Measurements from ENCODE around the gene CD180.
"Not testable (repeated sequence)": the region's sequence is repeated elsewhere in the genome, so short reads cannot be mapped to it uniquely, and the experiment has no call there.

Gene CD180

GRCh38 chr5:67188274-67189078 lies 8.1 kb downstream of the CD180 start:
- no peak for DNase-seq (ENCODE audit: low spot score)

GRCh38 chr5:67187006-67187715 lies 9.4 kb downstream of the CD180 start:
- DNase-seq (ENCODE audit: low spot score): no peak

GRCh38 chr5:67183859-67184258 lies 12.7 kb downstream of the CD180 start:
- no peak for DNase-seq (ENCODE audit: low spot score)

GRCh38 chr5:67182301-67182790 lies 14.3 kb downstream of the CD180 start:
- DNase-seq (ENCODE audit: low spot score): no peak

GRCh38 chr5:67181648-67182221 lies 14.9 kb downstream of the CD180 start:
- no peak for DNase-seq (ENCODE audit: low spot score)

GRCh38 chr5:67179697-67180361 lies 16.8 kb downstream of the CD180 start:
- no peak for DNase-seq (ENCODE audit: low spot score)

GRCh38 chr5:67178966-67179365 lies 17.6 kb downstream of the CD180 start:
- DNase-seq (ENCODE audit: low spot score): no peak

- no peak for DNase-seq (ENCODE audit: low spot score)
Measured at GRCh38 chr5:67178085-67178484, 18.5 kb downstream of the CD180 start.

- DNase-seq (ENCODE audit: low spot score): no peak
Measured at GRCh38 chr5:67176936-67177335, 19.7 kb downstream of the CD180 start.

- no peak for DNase-seq (ENCODE audit: low spot score)
Measured at GRCh38 chr5:67173959-67174358, 22.6 kb downstream of the CD180 start.

GRCh38 chr5:67173351-67173750 lies 23.2 kb downstream of the CD180 start:
- DNase-seq (ENCODE audit: low spot score): not testable (repeated sequence)

GRCh38 chr5:67170767-67171166 lies 25.8 kb downstream of the CD180 start:
- DNase-seq (ENCODE audit: low spot score): no peak

GRCh38 chr5:67168069-67168468 lies 28.5 kb downstream of the CD180 start:
- DNase-seq (ENCODE audit: low spot score): no peak

- DNase-seq (ENCODE audit: low spot score): no peak
Measured at GRCh38 chr5:67166460-67167285, 29.9 kb downstream of the CD180 start.

GRCh38 chr5:67165526-67166459 lies 30.8 kb downstream of the CD180 start:
- no peak for DNase-seq (ENCODE audit: low spot score)

- no peak for DNase-seq (ENCODE audit: low spot score)
Measured at GRCh38 chr5:67164856-67165525, 31.6 kb downstream of the CD180 start.

- no peak for DNase-seq (ENCODE audit: low spot score)
Measured at GRCh38 chr5:67163863-67164595, 32.6 kb downstream of the CD180 start.

- DNase-seq (ENCODE audit: low spot score): no peak
Measured at GRCh38 chr5:67163231-67163756, 33.3 kb downstream of the CD180 start.

GRCh38 chr5:67161767-67162166 lies 34.8 kb downstream of the CD180 start:
- no peak for DNase-seq (ENCODE audit: low spot score)
